Mucosa of stomach (tissue), 1 donor: ENCODE measurements around the gene KRTAP5-1.

Experiments used
- H3K27me3 ChIP-seq: one replicate; pipeline ENCODE4 v1.7.0; 2013; ENCODE audit warnings: mild to moderate bottlenecking, low read length; ENCODE audit not compliant: control insufficient read depth, insufficient read depth
- H3K36me3 ChIP-seq: one replicate; pipeline ENCODE4 v1.7.0; 2013; ENCODE audit warnings: low read length; ENCODE audit not compliant: control insufficient read depth, insufficient read depth
- H3K4me1 ChIP-seq: one replicate; pipeline ENCODE4 v1.7.0; 2013; ENCODE audit warnings: mild to moderate bottlenecking, low read length; ENCODE audit not compliant: control insufficient read depth, insufficient read depth
- H3K4me3 ChIP-seq: one replicate; pipeline ENCODE4 v1.7.0; 2013; ENCODE audit warnings: low read length
- H3K9ac ChIP-seq: one replicate; pipeline ENCODE4 v1.7.0; 2013; ENCODE audit warnings: mild to moderate bottlenecking, low read length, moderate library complexity
- H3K9me3 ChIP-seq: one replicate; pipeline ENCODE4 v1.7.0; 2013; ENCODE audit warnings: mild to moderate bottlenecking, low read length, moderate library complexity; ENCODE audit not compliant: control insufficient read depth
- donor health status: Pancreatic carcinoma.

The KRTAP5-1 gene

DNA sequence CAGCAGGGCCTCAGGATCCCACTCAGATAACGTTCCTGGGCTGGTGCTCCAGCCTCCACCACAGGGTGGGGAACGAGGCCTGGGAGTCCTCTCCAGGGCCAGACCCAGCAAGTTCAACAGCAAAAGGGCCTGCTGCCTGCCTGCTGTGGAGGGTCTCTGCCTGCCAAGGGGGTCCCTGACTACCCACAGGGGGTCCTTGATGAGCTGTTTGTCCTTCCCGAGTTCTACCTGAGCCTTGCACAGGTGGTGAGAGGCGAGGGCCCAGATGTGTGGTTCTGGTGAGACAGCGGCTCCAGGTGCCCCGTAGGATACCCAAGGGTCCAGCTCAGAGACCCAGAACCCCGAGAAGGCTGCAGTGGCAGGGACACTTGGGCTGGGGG, 17.4 kb downstream of the KRTAP5-1 start:
- H3K9ac ChIP-seq: no peak overlapping the region

GRCh38 chr11:1567052-1567720, 17.9 kb downstream of the KRTAP5-1 start:
- H3K4me1 ChIP-seq: peaks cover 56% of the 10 kb centered on the region
- no peak overlapping the region for H3K4me3 ChIP-seq
- H3K9ac ChIP-seq: no peak overlapping the region
- no peaks in the 10 kb centered on the region for H3K9me3 ChIP-seq
- H3K36me3 ChIP-seq: peaks cover 3% of the 10 kb centered on the region
- no peaks in the 10 kb centered on the region for H3K27me3 ChIP-seq

More for the DNA sequence above, 17.4 kb downstream of the KRTAP5-1 start:
- H3K4me3 ChIP-seq: no peak overlapping the region
- H3K4me1 ChIP-seq: peaks cover 56% of the 10 kb centered on the region
- H3K36me3 ChIP-seq: peaks cover 3% of the 10 kb centered on the region
- H3K27me3 ChIP-seq: no peaks in the 10 kb centered on the region
- no peaks in the 10 kb centered on the region for H3K9me3 ChIP-seq

GRCh38 chr11:1566381-1567051, 18.6 kb downstream of the KRTAP5-1 start:
- Histone ChIP-seq H3K4me1 (peaks cover 60% of the 10 kb centered on the region), H3K36me3 (peaks cover 3% of the 10 kb centered on the region), H3K9me3 (no peaks in the 10 kb centered on the region), H3K27me3 (no peaks in the 10 kb centered on the region), H3K4me3 (no peak overlapping the region), H3K9ac (no peak overlapping the region)

DNA sequence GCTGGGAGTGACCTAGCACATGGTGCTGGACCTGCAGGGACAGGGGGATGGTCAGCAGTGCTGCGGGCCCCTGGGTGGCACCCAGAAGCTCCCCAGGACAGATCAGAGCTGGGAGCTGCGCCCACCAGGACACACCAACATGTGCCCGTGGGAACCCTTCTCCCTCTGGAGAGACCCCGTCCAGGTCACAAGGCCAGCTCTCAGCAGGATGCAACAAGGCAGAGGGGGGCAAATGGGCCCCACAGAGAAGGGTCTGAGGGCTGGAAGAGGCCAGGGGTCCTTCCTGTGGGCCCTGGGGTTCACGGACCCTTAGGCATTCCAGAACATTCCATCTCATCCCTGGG, 19.2 kb downstream of the KRTAP5-1 start:
- H3K4me1 ChIP-seq: peaks cover 55% of the 10 kb centered on the region
- H3K9me3 ChIP-seq: no peaks in the 10 kb centered on the region
- H3K36me3 ChIP-seq: peaks cover 3% of the 10 kb centered on the region
- H3K27me3 ChIP-seq: no peaks in the 10 kb centered on the region
- no peak overlapping the region for H3K4me3 ChIP-seq
- no peak overlapping the region for H3K9ac ChIP-seq

DNA sequence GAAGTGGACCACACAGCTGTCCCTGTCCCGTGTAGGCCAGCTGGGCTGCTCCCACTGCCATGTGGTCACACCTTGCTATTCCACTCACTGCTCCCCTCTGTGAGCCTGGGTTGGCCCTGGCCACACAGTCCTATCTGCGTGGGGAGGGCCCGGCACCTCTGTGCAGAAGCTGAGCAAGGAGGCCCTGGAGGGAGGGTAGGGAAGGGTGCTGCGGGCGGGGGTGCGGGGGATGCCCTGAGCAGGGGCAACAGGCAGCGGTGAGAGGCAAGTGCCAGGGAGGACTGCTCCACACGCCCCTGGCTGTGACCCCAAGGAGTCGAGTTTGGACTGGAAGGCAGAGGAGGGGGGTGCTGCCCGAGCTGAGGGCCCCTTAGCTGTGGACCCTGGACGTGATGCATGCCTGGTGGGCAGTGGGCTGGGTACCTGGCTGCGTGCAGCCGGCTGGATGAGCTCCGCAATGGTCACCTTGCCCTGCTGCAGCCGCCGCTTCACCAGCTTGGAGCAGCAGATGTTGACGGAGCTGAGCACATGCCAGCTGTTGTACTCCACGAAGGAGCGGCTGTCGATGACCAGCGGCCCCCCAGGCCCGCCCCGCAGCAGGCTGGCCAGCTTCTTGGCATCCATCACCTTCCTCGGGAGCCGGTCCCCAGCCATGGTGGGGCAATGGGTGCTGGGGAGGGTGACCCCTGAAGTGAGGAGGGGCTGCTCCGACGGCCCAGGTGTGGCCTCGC, 19.7 kb downstream of the KRTAP5-1 start:
- Histone ChIP-seq H3K4me3 (no peak overlapping the region), H3K36me3 (peaks cover 3% of the 10 kb centered on the region), H3K4me1 (peaks cover 50% of the 10 kb centered on the region), H3K9me3 (no peaks in the 10 kb centered on the region), H3K27me3 (no peaks in the 10 kb centered on the region), H3K9ac (peak overlapping the region; percentile 53)

GRCh38 chr11:1564535-1565172, 20.4 kb downstream of the KRTAP5-1 start:
- Histone ChIP-seq H3K36me3 (peaks cover 3% of the 10 kb centered on the region), H3K9ac (peak overlapping the region; percentile 53), H3K4me3 (no peak overlapping the region)

GRCh38 chr11:1563697-1564534, 21.2 kb downstream of the KRTAP5-1 start:
- no peak overlapping the region for H3K9ac ChIP-seq
- peaks cover 3% of the 10 kb centered on the region for H3K36me3 ChIP-seq
- no peak overlapping the region for H3K4me3 ChIP-seq
- no peaks in the 10 kb centered on the region for H3K9me3 ChIP-seq
- no peaks in the 10 kb centered on the region for H3K27me3 ChIP-seq
- peaks cover 47% of the 10 kb centered on the region for H3K4me1 ChIP-seq

More at GRCh38 chr11:1564535-1565172, 20.4 kb downstream of the KRTAP5-1 start:
- Histone ChIP-seq H3K9me3 (no peaks in the 10 kb centered on the region), H3K4me1 (peaks cover 47% of the 10 kb centered on the region), H3K27me3 (no peaks in the 10 kb centered on the region)

DNA sequence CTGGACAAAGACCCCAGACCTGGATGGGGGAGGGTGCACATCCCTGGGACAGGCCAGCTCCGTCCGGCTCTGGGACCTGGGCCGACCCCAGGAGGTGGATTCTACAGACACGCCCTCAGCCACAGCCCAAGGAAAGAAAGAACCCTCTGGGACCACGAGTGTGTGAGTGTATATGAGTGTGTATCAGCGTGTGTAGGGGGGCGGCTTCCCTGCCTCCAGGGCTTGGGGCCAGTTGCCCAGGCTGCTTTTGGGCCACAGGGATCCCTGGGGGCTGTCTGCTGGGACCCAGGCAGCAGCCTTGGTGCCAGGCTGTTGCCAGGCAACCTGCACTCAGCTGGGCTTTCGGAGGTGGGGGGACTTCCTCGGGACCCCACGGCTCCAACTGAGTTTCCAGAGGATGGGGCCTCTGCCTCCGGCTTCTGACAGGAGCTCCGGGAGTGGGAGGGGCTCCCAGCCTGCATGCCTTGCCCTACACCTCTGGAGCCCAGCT, 21.9 kb downstream of the KRTAP5-1 start:
- Histone ChIP-seq H3K9ac (no peak overlapping the region), H3K4me3 (no peak overlapping the region), H3K4me1 (peaks cover 50% of the 10 kb centered on the region), H3K27me3 (no peaks in the 10 kb centered on the region), H3K36me3 (peaks cover 3% of the 10 kb centered on the region), H3K9me3 (no peaks in the 10 kb centered on the region)

DNA sequence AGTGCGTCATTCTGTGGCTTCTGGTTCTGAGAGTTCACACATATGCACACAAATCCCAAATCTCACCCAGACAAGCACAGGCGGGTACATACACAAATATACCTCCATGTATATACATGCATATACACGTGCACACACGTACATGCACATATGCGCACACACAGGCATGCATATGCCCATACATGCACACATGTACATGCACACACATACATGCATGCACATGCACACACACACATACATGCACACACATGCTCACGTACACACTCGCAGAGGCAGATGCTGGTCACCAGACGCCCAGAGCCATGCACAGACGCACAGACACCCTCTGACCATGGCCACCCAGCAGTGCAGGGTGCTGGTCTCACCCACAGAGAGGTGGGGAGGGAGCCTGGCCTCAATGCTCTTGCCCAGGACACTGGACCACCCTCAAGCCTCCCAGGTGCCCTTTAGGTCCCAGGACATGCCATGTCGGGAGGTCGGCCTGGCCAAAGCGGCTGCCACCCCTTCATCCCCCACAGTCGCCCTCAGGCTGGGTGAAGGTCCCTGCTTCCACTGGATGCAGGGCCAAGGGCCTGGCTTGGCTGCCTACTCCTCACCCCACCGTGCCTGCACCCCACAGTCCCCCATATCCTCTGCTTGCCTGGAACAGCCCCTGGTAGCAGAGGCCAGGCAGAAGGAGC, 22.5 kb downstream of the KRTAP5-1 start:
- no peaks in the 10 kb centered on the region for H3K9me3 ChIP-seq
- peaks cover 3% of the 10 kb centered on the region for H3K36me3 ChIP-seq
- H3K9ac ChIP-seq: no peak overlapping the region
- no peaks in the 10 kb centered on the region for H3K27me3 ChIP-seq
- H3K4me1 ChIP-seq: peaks cover 45% of the 10 kb centered on the region
- H3K4me3 ChIP-seq: no peak overlapping the region

GRCh38 chr11:1561955-1562354, 23.1 kb downstream of the KRTAP5-1 start:
- Histone ChIP-seq H3K4me1 (peaks cover 38% of the 10 kb centered on the region), H3K4me3 (no peak overlapping the region), H3K36me3 (peaks cover 3% of the 10 kb centered on the region), H3K9ac (no peak overlapping the region), H3K27me3 (no peaks in the 10 kb centered on the region), H3K9me3 (no peaks in the 10 kb centered on the region)

DNA sequence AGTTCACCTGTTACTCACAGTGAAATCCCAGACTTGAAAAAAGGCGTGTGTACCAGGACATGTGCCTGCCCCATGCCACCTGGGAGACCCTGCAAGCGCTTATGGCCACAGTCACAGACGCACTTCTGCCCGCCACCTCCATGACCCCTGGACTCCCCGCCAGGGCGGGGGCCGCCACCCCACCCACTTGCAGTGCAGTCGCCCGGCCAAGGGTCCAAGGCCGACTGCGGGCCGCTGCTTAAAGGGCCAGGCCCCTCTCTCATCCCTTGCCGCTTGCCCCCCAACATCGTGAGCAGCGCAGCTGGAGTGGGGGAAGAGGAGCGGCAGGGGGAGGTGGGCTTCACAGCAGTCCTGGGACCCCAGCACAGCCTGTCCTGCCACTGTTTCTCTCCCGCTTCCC, 23.8 kb downstream of the KRTAP5-1 start:
- Histone ChIP-seq H3K36me3 (peaks cover 3% of the 10 kb centered on the region), H3K4me1 (peaks cover 36% of the 10 kb centered on the region), H3K9me3 (no peaks in the 10 kb centered on the region), H3K9ac (no peak overlapping the region), H3K4me3 (no peak overlapping the region), H3K27me3 (no peaks in the 10 kb centered on the region)
